ENCODE data around the gene MTMR8. TPM values are rescaled to one million over a fixed set of nuclear protein-coding genes. Genes with fewer than 3 reads are reported as not detected.

MTMR8 gene
- 0.65 and 0.86 TPM in 2 replicates for total RNA-seq

GRCh38 chrX:64394874-64395567 lies at the start of gene MTMR8:
Gene MTMR8 (minus strand): TSS chrX:64395452. CDS start chrX:64395363, 89 bp downstream.

GRCh38 chrX:64230123-64230970 lies 164.9 kb downstream of the MTMR8 start, which contains the start of gene ASB12:
Gene ASB12 (minus strand): TSS chrX:64230607. CDS start chrX:64225650, 4,957 bp downstream.

Other genes starting within 250 kb of the MTMR8 start
- 2.4 and 2.9 TPM in 2 replicates for gene AMER1, start 189.7 kb downstream of the MTMR8 start, total RNA-seq
- not detected in 2 replicates for gene ASB12, start 164.8 kb downstream of the MTMR8 start, total RNA-seq